AG10803 (cell line): Measurements from ENCODE around the gene IQSEC2.

Source experiments
- DNase-seq: peaks from one replicate; pipeline ENCODE4 v3.0.0; 2010; ENCODE audit warnings: low read depth
- H3K4me3 ChIP-seq: 2 replicates; pipeline ENCODE4 v1.5.1; 2011; ENCODE audit warnings: mild to moderate bottlenecking, low read length, control low read depth
- CTCF ChIP-seq: conservative IDR thresholded peaks from 2 replicates; pipeline ENCODE4 v1.5.1; 2011; ENCODE audit warnings: mild to moderate bottlenecking, low read length, control low read depth, inconsistent platforms

The IQSEC2 gene

GRCh38 chrX:53265771-53266574 lies 15.4 kb downstream of the IQSEC2 start:
- DNase-seq = peak; percentile 77
- TF ChIP-seq CTCF = no peak
- H3K4me3 ChIP-seq = no peak overlapping the region

GRCh38 chrX:53263597-53264094 lies 17.7 kb downstream of the IQSEC2 start:
- peak; percentile 63 for DNase-seq
- H3K4me3 ChIP-seq = no peak overlapping the region
- TF ChIP-seq CTCF = no peak

- H3K4me3 ChIP-seq = no peak overlapping the region
- TF ChIP-seq CTCF = no peak
- peak; percentile 72 for DNase-seq
These were observed 18.4 kb downstream of the IQSEC2 start for GRCh38 chrX:53262918-53263394.

GRCh38 chrX:53262189-53262917 lies 19.0 kb downstream of the IQSEC2 start:
- no peak overlapping the region for H3K4me3 ChIP-seq
- no peak for DNase-seq
- TF ChIP-seq CTCF = no peak

- no peak for TF ChIP-seq CTCF
- DNase-seq = no peak
These were observed 19.9 kb downstream of the IQSEC2 start for GRCh38 chrX:53261355-53261972.

GRCh38 chrX:53260836-53261235 lies 20.5 kb downstream of the IQSEC2 start:
- DNase-seq = no peak
- H3K4me3 ChIP-seq = no peak overlapping the region
- no peak for TF ChIP-seq CTCF

More at GRCh38 chrX:53261355-53261972, 19.9 kb downstream of the IQSEC2 start:
- no peak overlapping the region for H3K4me3 ChIP-seq
